ENCODE results near the gene ACIN1. TPM values are rescaled to one million over a fixed set of nuclear protein-coding genes. Genes with fewer than 3 reads are reported as not detected.

Gene ACIN1
- polyA plus RNA-seq, 1 experiment = 123 TPM

DNA sequence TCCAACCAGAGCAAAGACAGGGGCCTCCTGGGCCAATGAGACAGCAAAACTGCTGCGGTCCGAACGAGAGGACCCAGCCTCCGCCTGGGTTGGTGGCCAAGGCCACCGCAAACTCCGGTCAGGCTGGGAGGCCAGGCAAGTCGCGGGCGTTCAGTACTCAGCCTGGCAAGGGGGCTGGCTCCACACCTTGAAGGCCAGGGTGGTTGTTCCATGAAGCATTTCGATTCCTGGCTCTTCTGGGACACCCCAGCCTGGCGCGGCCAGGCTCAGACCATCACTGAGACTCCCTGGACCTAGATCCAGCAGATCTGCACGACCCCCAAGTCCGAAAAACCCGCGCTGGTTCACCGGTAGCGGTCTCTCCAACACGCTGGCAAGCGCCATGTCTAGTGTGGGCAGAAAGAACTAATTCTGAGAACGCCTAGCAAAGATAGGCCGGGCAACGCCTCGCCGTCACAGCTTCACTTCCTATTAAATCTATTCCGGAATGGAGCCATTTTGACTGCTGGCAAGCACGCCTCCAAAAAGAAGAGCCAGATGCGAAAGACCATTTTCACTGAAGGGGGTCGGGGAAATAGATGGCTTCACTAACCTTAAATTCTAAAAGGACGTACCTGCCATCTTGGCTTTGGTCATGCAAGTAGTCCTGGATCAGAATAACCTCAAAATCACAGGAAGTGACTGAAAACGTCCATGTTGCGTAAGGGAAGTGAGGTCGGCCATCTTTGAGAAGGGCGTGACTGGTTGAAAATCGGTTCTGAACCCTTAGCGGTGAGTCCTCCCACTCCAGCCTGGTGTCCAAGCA, 60.2 kb downstream of the ACIN1 start, which contains the start of gene PSMB5:
TSS of gene PSMB5 (minus strand) at position 403 of the 805 bp plus-strand sequence. CDS start at position 384, 19 bp downstream.
- ChIA-PET CTCF (interaction anchor here (2.2 kb wide), 1 partner anchor 34 kb away, joined by 5 read pairs; no protein-coding TSS in a partner anchor), POLR2A (interaction anchor here (0.6 kb wide), 1 partner anchor 28 kb away, joined by 3 read pairs; no protein-coding TSS in a partner anchor)
- Histone ChIP-seq H3K27me3 (ENCODE audit: control insufficient read depth, insufficient read depth, low read length) (no peaks in the 10 kb centered on the region), H3K36me3 (ENCODE audit: control insufficient read depth, insufficient read depth, low read length) (peaks cover 8% of the 10 kb centered on the region), H3K4me3 (ENCODE audit: low read depth, low read length) (peak within 1 kb of the TSS; percentile 65)
- TF ChIP-seq, protein P1, sequence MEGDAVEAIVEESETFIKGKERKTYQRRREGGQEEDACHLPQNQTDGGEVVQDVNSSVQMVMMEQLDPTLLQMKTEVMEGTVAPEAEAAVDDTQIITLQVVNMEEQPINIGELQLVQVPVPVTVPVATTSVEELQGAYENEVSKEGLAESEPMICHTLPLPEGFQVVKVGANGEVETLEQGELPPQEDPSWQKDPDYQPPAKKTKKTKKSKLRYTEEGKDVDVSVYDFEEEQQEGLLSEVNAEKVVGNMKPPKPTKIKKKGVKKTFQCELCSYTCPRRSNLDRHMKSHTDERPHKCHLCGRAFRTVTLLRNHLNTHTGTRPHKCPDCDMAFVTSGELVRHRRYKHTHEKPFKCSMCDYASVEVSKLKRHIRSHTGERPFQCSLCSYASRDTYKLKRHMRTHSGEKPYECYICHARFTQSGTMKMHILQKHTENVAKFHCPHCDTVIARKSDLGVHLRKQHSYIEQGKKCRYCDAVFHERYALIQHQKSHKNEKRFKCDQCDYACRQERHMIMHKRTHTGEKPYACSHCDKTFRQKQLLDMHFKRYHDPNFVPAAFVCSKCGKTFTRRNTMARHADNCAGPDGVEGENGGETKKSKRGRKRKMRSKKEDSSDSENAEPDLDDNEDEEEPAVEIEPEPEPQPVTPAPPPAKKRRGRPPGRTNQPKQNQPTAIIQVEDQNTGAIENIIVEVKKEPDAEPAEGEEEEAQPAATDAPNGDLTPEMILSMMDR (IDR thresholded peaks at IDR 0.05; ENCODE audit: insufficient read depth, low read depth, low read length) = 0 out of 2 replicates have a peak, but pooled peaks have one; percentile 9
- DNase-seq (ENCODE audit: low read depth) = peak; percentile 79

DNA sequence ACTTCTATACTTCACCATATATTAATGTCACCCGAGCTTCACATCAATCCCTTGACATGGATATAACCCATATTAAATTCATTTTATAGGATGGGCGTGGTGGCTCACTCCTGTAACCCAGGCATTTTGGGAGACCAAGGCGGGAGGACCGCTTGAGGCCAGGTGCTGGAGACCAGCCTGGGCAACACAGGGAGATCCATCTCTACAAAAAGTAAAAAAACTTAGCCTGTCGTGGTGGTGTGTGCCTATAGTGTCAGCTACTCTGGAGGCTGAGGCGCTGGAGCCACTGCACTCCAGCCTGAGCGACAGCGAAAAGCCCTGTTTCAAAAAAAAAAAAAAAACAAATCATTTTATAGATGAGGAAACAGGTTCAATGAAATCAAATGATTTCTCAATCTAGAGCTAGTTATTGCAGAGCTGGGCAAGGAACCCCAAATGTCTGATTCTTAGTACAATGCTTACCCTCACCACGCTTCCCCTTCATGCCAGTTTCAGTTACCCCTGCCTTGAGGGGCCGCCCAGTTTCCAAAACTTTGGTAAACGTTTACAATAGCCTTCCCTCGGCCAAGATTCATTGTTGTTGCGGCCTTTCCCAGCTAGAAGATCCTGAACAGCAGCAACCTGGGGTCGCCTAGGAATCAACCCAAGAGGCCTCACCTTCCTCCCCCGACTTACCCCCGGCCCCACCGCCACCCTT, 61.0 kb downstream of the ACIN1 start:
- POLR2A ChIA-PET = interaction anchor here (0.6 kb wide), 1 partner anchor 27 kb away, joined by 3 read pairs; no protein-coding TSS in a partner anchor
- TF ChIP-seq, protein P1 (IDR thresholded peaks at IDR 0.05; ENCODE audit: insufficient read depth, low read depth, low read length) = no peak
- H3K4me3 ChIP-seq (ENCODE audit: low read depth, low read length) = peak overlapping the region; percentile 65
- no peak for DNase-seq (ENCODE audit: low read depth)
- CTCF ChIA-PET = interaction anchor here (1.2 to 2.2 kb wide), 5 partner anchors 12 to 47 kb away, joined by 3 to 12 read pairs (median 5); partner anchors contain the start of gene CDH24
- H3K36me3 ChIP-seq (ENCODE audit: control insufficient read depth, insufficient read depth, low read length) = peaks cover 8% of the 10 kb centered on the region
- no peaks in the 10 kb centered on the region for H3K27me3 ChIP-seq (ENCODE audit: control insufficient read depth, insufficient read depth, low read length)

DNA sequence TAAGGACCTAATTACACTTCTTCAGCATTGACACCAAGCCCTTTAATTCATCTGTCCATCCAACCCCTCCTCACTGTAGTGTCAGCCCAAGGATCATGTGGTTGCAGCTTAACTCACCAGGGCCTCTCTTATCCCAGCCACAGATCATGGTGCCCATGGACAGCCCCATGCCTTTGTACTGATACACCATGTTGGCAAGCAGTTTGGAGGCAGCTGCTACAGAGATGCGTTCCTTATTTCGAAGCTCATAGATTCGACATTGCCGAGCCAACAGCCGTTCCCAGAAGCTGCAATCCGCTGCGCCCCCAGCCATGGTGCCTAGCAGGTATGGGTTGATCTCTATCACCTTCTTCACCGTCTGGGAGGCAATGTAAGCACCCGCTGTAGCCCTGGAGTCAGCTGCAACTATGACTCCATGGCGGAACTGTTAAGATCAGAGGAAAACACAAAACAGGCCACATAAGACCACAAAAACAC, 61.6 kb downstream of the ACIN1 start:
- Histone ChIP-seq H3K27me3 (ENCODE audit: control insufficient read depth, insufficient read depth, low read length) (no peaks in the 10 kb centered on the region), H3K36me3 (ENCODE audit: control insufficient read depth, insufficient read depth, low read length) (peaks cover 9% of the 10 kb centered on the region), H3K4me3 (ENCODE audit: low read depth, low read length) (no peak overlapping the region)
- TF ChIP-seq, protein P1 (IDR thresholded peaks at IDR 0.05; ENCODE audit: insufficient read depth, low read depth, low read length) = no peak
- CTCF ChIA-PET = interaction anchor here (0.7 to 2.2 kb wide), 6 partner anchors 11 to 47 kb away, joined by 3 to 12 read pairs (median 5); partner anchors contain the start of gene CDH24
- POLR2A ChIA-PET = no interaction called here
- DNase-seq (ENCODE audit: low read depth) = no peak

DNA sequence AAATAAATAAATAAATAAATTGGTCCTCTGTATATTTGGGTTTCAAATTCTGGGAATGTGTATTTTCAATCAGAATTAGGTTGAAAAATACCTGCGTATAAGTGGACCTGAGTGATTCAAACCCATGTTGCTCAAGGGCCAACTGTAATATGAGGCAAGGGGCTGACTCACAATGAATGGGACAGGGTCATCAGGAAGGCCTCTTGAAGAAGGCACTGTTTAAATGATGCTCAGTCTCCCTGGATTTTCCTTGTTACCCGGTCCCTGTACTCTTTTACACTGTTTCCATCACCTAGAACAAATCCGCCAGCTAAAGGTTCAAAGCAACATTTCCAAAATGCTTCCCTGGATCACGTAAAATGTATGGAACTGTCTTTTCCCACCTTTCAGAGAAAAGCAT, 64.0 kb downstream of the ACIN1 start:
- DNase-seq (ENCODE audit: low read depth) = no peak
- CTCF ChIA-PET = interaction anchor here (0.8 to 2.0 kb wide), 3 partner anchors 25 to 38 kb away, joined by 3 to 5 read pairs (median 3); no protein-coding TSS in a partner anchor
- no peaks in the 10 kb centered on the region for H3K27me3 ChIP-seq (ENCODE audit: control insufficient read depth, insufficient read depth, low read length)
- peaks cover 11% of the 10 kb centered on the region for H3K36me3 ChIP-seq (ENCODE audit: control insufficient read depth, insufficient read depth, low read length)
- POLR2A ChIA-PET = no interaction called here
- TF ChIP-seq, protein P1 (IDR thresholded peaks at IDR 0.05; ENCODE audit: insufficient read depth, low read depth, low read length) = no peak
- no peak overlapping the region for H3K4me3 ChIP-seq (ENCODE audit: low read depth, low read length)

All from BJ (cell line).